Myocyte (in vitro differentiated cells): ENCODE results near the gene ZNF276. TPM values are rescaled to one million over a fixed set of nuclear protein-coding genes. Genes with fewer than 3 reads are reported as not detected.
"Not testable (repeated sequence)": the region's sequence is repeated elsewhere in the genome, so short reads cannot be mapped to it uniquely, and the experiment has no call there.

ENCODE experiments used
- DNase-seq: peaks from one replicate; pipeline ENCODE4 v3.0.0-alpha.2; 2012; ENCODE audit warnings: low read depth
- total RNA-seq: library from RNA; depleted of rRNA; stranded (reverse); fragments of >200 nt; gene quantifications from 2 replicates; pipeline ENCODE4 v1.2.3, GENCODE V29; 2014

ZNF276 gene
- total RNA-seq, 1 donor from 2014 or later = 19.8 TPM

DNA sequence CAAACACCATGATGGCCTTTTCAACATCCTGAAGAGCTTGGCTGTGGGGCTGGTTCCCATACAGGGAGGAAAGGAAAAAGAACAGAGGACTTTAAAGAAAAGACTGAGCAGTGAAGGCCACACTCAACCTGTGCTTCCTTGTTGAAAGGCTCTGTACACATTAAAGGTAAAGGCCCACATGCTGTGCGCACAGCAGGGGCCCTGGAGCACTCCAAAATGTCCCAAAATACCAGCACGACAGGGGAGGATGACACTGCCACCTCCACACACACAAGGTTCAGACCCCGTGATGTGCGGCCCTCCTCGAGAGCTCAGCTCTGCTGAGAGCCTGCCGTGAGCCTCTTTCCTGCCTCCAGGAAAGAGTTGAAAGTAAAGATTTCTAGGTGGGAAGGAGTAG is 58.6 kb downstream of the ZNF276 start:
- no peak for DNase-seq

- DNase-seq = no peak
Observed at GRCh38 chr16:89782489-89782888, 61.2 kb downstream of the ZNF276 start.

DNA sequence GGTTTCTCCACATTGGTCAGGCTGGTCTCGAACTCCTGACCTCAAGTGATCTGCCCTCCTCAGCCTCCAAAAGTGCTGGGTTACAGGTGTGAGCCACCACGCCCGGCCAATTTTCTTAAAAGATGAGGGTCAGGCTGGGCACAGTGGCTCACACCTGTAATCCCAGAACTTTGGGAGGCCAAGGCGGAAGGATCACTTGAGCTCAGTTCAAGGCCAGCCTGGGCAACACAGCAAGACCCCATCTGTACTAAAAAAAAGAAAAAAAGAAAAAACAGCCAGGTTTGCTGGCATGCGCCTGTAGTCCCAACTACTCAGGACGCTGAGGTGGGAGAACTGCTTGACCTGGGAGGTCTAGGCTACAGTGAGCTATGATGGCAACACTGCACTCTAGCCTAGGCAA is 62.6 kb downstream of the ZNF276 start:
- DNase-seq = not testable (repeated sequence)

DNA sequence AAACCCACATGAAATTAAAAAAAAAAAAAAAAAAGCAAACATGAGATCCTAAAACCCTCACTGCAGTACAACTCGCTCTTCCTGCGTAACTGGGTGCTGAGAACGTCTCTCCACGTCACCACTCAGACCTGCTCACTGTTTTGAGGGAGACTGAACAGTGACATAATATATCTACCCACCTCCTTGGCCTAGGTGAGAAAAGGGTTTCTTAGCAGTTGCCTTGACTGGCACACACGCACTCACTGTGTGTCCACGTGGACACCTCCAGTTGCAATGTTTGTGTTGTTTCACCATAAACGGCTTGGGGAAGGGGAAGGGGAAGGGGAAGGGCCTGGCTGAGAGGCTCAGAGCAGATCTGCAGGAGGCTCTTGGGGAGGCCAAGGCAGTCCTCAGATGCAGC is 63.1 kb downstream of the ZNF276 start:
- no peak for DNase-seq

GRCh38 chr16:89785523-89786155 is 64.3 kb downstream of the ZNF276 start:
- DNase-seq = no peak

DNA sequence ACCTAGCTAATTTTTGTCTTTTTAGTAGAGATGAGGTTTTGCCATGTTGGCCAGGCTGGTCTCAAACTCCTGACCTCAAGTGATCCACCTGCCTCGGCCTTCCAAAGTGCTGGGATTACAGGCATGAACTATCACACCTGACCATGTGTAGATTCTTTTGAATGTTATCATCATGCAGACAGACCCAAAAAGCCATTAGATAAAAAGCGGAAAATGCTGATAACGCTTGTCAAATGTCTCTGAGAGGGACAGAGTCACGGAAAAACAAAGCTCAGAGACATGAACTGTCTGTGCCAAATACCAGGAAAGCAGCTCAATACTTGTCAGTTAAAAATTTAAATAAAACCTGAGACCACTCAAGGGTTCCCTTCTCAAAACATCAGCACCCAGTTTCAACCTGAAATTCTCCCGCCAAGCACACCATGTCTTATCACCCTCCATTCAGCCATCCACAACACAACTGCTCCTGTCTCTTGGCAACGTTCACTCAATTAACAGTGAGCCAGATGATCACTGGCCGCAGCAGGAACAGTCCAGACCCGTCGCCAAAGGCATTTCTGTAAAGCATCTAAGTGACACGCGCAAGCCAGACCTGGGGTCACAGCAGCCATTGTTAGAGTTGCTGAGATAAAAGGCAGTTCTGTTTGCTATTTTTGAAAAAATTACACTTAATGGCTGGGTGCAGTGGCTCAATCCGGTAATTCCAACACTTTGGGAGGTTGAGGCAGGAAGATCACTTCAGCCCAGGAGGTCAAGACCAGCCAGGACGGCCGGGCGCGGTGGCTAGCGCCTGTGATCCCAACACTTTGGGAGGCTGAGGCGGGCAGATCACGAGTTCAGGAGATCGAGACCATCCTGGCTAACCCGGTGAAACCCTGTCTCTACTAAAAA is 65.4 kb downstream of the ZNF276 start:
- DNase-seq = no peak

GRCh38 chr16:89787365-89787805 is 66.0 kb downstream of the ZNF276 start:
- DNase-seq = no peak

Other genes with a start within 250 kb of the ZNF276 start
- gene ANKRD11, start 231.0 kb upstream of the ZNF276 start, total RNA-seq = 34.2 and 37.1 TPM in 2 replicates
- 196 and 234 TPM in 2 replicates for gene SPG7, start 213.1 kb upstream of the ZNF276 start, total RNA-seq
- 4,195 and 7,550 TPM in 2 replicates for gene RPL13, start 160.9 kb upstream of the ZNF276 start, total RNA-seq
- 8.1 and 10.8 TPM in 2 replicates for gene CPNE7, start 145.8 kb upstream of the ZNF276 start, total RNA-seq
- not detected in 2 replicates for gene DPEP1, start 107.9 kb upstream of the ZNF276 start, total RNA-seq
- gene CHMP1A, start 63.8 kb upstream of the ZNF276 start, total RNA-seq = 60.6 and 74.7 TPM in 2 replicates
- 4.1 and 7.1 TPM in 2 replicates for gene SPATA33, start 63.7 kb upstream of the ZNF276 start, total RNA-seq
- gene CDK10, start 34.8 kb upstream of the ZNF276 start, total RNA-seq = 43.3 and 43.6 TPM in 2 replicates
- 15.0 and 15.4 TPM in 2 replicates for gene SPATA2L, start 19.8 kb upstream of the ZNF276 start, total RNA-seq
- 10.5 and 10.6 TPM in 2 replicates for gene VPS9D1, start 639 bp upstream of the ZNF276 start, total RNA-seq
- gene FANCA, start 95.1 kb downstream of the ZNF276 start, total RNA-seq = 3.0 and 4.4 TPM in 2 replicates
- 2.3 and 2.4 TPM in 2 replicates for gene SPIRE2, start 106.9 kb downstream of the ZNF276 start, total RNA-seq
- 169 and 183 TPM in 2 replicates for gene TCF25, start 152.1 kb downstream of the ZNF276 start, total RNA-seq
- 3.1 and 4.4 TPM in 2 replicates for gene MC1R, start 197.3 kb downstream of the ZNF276 start, total RNA-seq
- gene TUBB3, start 201.8 kb downstream of the ZNF276 start, total RNA-seq = 152 and 164 TPM in 2 replicates
- 92.0 and 94.7 TPM in 2 replicates for gene DEF8, start 227.2 kb downstream of the ZNF276 start, total RNA-seq